PC-9 (cell line): ENCODE results near the gene SYT8.
A peak's percentile ranks its signal among the peaks of the same experiment; 100 is the strongest.

Experiments
- CTCF ChIP-seq: fragments of 200-600 bp; sonication (generic); conservative IDR thresholded peaks from 2 replicates; pipeline ENCODE4 v1.6.1; 2017; ENCODE audit warnings: mixed run types, antibody characterized with exemption, mild to moderate bottlenecking, moderate library complexity
- EZH2 ChIP-seq: fragments of 200-600 bp; sonication (generic); IDR thresholded peaks from 2 replicates; pipeline ENCODE4 v1.8.0; 2017; ENCODE audit warnings: antibody characterized with exemption, low read depth

GRCh38 chr11:1838077-1838425 is 3.3 kb downstream of the SYT8 start:
- TF ChIP-seq CTCF (peak; percentile 6; the same call in 1 of the 2 replicates), EZH2 (no peak)
